Measurements from ENCODE around the gene PPP2CA.
A peak's percentile ranks its signal among the peaks of the same experiment; 100 is the strongest.
"Not testable (repeated sequence)": the region's sequence is repeated elsewhere in the genome, so short reads cannot be mapped to it uniquely, and the experiment has no call there.

Gene PPP2CA

DNA sequence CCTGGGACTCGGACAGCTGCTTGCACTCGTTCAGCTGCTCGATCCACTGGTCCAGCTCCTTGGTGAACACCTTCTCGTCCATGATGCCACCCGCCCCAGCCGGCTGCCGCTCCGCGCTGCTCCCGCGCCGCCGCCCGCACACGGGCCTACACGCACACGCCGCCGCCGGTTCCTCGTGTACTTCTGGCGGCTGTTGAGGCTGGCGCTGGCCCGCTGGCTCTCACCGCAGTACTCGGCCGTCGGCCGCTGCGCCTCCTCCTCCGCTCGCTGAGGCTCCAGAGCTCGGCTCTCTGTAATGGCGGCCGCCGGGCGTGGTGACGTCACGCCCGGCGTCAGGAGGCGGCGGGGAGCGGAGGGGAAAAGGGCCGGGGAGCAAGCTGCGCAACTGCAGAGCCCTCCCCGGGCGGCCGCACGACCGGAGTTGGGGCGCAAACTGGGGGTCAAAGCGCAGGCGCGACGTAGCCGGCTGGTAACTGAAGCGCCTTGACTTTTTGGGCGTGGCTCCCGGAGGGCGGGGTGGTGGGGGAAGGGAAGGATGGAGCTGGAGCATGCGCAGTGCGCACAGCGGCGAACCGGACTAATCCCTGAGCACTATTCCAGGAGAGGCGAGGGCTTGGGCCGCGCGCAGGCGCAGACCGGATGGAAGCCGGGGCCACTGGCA is at the start of gene PPP2CA:
Gene PPP2CA, minus strand, starts transcription at position 294 of the 661 bp plus-strand sequence. Its CDS starts 212 bp downstream, at position 82.
- peak; percentile 99 for DNase-seq

DNA sequence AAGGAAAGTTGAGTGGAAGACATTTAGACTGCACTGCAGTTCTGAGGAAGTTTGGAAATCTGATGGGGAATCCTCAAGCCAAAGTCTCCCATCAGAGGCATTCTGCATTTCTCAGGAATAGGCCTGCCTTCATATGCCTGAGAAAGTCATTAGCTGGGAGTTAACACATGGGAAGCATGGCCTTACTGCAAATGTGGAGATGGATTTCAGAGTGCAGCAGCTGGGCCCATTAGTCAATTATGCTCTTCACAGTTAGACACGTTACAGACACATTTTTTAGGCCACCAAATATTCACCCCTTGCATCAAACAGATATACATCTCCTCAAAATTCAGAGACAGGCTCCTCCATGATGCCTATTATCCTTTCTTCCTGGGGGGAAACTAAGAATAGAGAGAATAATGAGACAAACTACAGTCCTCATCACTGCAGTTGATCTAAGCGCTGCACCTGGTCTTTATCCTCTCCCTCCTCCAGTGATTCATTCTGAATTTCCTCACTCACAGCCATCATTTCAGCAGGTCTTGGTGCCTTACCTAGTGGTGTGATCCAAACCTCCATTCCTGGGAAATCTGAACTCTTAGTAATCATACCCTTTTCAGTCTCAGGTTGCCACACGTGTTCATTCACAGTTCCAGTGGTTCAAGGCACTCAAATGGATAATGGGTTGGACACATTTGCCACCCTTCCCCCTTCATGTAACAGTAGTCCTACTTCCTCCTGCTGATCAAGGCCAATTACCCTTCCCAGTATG is 47.9 kb upstream of the PPP2CA start:
- no peak for DNase-seq

DNA sequence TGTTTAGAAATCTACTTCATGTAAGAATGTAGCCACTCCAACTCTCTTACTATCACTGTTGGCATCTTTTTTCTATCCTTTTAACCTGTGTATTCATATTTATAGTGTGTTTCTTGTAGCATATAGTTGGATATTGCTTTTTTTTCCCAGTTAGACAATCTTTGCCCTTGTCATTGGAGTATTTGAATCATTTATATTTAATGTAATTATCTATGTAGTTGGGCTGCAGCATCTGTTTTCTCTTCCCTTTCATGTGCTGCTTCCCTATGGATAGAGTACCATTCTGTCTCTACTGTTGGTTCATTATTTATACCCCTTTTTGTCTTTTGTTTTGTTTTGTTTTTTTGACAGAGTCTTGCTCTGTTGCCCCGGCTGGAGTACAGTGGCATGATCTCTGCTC is 45.2 kb upstream of the PPP2CA start:
- no peak for DNase-seq

DNA sequence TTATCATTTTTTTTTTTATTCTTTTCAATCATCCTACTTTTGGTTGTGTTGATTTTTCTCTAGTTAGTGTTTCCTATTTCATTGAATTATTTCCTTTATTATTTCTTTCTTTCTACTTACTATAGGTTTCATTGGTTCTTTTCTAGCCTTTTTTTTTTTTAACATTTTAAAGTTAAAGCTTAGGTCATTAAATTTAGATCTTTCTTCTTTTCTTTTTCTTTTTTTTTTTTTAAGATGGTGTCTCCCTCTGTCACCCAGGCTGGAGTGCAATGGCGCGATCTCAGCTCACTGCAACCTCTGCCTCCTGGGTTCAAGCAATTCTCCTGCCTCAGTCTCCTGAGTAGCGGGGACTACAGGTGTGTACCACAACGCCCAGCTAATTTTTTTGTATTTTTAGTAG is 43.0 kb upstream of the PPP2CA start:
- no peak for DNase-seq

DNA sequence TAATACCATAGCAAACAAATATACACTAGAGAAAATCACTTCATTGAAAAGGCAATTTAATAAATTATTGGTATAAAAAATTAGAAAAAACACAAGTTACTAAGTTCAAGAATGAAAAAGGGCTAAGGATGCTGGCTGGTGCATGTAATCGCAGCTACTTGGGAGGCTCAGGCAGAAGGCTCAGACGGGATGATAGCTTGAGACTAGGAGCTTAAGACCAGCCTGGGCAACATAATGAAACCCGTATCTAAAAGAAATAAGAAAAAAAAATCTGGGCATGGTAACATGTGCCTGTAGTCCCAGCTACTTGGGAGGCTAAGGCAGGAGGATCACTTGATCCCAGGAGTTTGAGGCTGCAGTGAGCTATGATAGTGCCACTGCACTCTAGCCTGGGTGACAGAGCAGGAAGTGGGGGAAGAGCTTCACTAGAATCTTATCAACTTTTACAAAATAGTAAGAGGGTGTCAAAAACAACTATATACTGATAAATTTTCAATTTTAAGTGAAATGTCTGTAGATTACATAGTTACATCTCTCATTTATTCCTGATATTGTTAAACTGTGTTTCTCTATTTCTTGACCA is 42.2 kb upstream of the PPP2CA start:
- DNase-seq: no peak

DNA sequence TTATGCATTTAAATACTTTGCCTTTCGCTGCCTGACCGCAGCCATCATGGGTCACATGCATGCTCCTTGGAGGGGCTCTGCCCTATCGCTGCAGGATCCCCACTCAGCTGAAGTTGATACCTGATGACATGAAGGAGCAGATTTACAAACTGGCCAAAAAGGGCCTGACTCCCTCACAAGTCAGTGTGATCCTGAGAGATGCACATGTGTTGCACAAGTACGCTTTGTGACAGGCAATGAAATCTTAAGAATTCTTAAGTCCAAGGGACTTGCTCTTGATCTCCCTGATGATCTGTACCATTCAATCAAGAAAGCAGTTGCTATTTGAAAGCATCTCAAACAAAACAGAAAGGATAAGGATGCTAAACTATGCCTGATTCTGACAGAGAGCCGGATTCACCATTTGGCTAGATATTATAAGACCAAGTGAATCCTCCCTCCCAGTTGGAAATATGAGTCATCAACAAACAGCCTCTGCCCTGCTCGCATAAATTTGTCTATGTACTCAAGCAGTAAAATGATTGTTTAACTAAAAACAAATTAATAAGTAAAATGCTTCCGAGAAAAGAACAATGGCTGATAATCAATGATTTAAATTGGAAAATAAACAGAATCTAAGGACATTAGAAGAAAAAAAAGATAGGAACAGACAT is 41.6 kb upstream of the PPP2CA start:
- no peak for DNase-seq

DNA sequence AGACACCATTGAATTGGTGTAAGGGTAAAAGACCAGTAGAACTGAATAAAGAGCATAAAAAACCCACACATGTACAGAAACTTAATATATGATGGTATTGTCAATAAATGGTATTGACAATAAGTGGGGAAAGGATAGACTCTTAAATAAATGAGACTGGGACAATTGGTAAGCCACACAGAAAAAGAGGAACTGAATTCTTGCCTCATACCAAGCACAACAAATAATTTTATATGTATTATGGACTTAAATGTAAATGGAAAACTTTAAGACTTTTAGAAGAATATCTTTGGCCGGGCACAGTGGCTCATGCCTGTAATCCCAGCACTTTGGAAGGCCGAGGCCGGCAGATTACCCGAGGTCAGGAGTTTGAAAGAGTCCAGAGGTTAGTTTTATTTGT is 37.9 kb upstream of the PPP2CA start:
- no peak for DNase-seq

DNA sequence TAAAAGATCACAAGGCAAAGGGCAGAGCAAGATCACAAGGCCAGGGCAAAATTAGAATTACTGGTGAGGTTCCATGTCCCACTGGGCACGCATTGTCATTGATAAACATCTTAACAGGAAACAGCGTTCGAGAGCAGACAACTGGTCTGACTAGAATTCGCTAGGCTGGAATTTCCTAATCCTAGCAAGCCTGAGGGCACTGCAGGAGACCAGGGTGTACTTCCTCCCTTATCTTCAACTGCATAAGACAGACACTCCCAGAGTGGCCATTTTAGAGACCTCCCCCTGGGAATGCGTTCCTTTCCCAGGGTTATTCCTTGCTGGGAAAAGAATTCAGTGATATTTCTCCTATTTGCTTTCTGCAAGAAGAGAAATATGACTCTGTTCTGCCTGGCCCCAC is 36.8 kb upstream of the PPP2CA start:
- DNase-seq: not testable (repeated sequence)

DNA sequence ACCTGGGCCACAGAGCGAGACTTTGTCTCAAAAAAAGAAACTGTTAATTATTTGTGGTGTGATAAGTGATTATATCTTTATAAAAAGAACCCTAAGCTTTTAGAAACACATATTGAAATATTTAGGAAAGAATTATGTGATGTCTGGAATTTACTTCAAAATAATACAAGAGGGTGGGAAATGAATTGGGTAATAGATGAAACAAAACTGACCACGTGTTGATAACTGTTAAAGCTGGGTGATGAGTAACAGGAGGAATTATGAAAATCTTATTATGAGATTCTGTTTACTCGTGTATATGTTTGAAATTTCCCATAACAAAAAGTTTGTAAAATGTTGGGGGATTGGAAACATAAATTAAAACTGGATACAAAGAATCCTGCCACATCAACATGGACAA is 33.0 kb upstream of the PPP2CA start:
- no peak for DNase-seq

DNA sequence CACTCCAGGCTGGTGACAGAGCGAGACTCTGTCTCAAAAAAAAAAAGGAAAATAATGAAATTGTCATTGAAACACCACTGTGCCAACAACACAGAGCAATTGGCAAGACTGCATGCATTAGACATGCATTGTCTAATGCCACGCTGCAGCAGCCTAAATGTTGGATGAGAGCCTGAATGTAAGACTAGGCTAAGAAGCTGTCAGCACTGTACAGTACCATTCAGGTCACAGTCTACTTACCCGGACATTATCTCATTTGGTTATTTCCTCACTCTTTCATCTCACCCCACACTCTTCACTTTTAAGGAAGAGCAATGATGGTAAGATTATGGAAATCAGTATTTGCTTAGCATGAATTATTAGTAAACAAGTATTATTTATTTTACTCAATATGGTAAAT is 31.3 kb upstream of the PPP2CA start:
- DNase-seq: no peak

DNA sequence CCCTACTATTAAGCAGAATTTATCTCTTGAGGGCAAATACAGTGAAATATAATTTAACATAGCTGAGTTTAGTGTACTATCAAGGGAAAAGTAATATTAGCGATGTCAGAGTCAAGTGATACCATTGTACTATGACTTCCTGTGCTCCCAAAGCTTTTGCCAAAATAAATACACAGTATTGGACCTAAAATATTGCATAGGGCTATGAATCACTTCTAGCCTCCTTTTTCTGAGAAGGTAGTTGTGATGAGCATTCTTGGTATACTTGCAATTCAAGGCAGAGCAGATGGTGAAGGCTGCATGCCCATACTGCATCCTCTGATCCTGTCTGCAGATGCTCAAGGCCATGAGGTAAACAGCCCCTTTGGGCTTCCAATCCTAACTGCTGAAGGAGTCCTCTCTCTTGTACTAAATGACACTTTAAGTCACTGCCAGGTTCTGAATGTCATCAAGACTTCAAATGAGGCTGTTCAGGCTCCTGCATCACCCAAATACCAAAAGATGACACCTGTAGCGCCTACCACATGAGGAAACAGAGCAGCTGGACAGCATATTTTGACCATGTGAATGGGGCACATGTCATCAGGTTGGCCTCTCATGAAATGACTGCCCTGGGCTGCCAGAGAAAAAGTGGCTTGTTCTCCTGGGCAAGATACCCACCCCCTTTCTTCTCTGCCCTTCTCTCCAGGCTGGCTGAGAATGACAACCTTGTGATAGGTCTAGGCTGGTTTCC is 29.7 kb upstream of the PPP2CA start:
- DNase-seq: no peak

DNA sequence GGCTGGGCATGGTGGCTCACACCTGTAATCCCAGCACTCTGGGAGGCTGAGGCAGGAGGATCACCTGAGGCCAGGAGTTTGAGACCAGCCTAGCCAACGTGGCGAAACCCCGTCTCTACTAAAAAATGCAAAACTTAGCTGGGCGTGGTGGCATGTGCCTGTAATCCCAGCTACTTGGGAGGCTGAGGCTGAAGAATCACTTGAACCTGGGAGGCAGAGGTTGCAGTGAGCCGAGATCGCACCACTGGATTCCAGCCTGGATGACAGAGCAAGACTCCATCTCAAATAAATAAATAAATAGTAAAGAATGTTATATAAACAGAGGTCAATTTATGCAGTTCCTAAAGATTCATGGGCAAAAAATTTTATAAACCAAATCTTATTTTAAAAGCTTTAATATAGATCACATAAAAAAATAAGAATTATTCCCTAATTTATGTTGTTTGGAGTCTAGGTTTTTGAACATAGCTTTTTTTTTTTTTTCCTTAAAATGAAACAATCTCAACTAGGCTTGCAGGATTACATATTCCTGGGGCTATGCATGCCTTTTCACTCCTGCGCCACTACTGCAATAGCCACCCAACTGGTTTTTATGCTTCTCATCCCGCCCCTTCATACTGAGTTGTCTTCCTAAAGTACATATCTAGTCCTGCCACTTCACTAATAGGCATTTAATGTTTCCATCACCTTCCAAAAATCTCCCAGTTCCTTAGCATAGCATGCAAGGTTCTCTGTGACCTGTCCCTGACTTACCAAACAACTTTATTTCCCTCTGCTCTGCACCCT is 27.7 kb upstream of the PPP2CA start:
- DNase-seq: not testable (repeated sequence)

DNA sequence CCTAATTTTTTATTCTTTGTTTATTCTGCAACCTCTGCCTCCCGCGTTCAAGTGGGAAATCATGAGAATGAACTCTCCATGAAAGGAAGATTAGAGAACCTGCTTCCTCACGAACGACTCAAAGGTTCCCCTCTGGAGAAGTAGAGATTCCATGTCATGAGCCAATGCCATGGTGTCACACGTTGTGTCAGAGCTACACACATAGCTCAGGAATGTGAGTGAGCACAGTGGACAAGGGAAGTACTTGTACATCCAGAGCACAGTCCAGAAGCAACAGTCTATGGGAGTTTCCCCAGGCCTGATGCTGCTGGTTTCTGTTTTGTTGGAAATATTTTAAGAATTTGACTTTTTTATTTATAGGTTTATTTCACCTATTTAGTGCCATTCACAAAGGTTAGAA is 26.8 kb upstream of the PPP2CA start:
- no peak for DNase-seq

DNA sequence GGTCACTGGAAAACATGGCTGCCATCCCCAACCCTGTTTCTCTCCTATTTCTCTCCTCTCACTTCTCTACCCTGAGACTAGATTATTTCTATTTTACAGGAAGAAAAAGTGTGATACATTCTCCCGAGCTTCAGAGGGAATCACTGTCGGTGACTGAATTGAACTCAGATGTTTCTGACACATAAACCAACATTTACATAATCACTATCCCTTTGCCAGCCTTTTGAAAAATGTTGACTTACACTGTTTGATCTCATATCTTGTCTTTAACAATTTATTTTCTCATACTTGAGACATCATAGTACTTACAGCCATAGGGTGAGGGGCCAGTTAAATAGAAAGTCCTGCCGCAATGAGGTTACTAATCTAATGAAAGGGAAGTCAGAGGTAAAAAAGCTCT is 25.1 kb upstream of the PPP2CA start:
- DNase-seq: no peak

DNA sequence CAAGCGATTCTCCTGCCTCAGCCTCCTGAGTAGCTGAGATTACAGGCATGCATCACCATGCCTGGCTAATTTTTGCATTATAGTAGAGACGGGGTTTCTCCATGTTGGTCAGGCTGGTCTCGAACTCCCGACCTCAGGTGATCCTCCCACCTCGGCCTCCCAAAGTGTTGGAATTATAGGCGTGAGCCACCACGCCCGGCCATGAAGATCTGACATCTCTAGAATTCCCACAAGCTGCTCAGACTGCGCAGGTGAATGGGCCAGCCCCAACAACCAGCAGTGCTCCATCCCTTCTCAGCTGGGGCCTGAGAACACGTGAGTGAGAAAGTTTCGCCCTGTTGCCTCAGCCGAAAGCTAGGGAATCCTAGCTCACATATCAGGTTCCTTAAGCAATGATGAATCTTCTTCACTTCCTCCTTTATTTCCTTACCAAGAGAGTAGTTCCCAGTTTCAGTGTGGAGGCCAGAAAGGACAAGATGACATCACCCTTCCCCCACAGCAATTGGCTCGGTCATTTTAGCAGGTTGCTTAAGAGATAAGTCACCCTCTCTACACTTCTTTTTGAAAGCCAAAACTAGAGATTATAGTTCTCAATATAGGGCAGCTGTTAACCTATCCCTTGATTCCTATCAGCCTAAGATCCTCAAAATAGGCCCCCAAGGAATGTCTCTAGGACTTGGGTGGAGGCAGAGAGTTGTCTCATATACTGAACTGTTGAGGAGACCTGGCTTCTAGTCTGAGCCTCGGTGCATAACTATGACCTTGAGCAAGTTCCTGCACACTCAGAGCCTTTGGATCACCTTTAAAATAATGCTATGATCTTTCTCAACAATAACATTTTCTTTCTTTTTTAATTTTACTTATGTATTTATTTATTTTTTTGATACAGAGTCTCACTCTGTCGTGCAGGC is 23.9 kb upstream of the PPP2CA start:
- DNase-seq: peak; percentile 16

DNA sequence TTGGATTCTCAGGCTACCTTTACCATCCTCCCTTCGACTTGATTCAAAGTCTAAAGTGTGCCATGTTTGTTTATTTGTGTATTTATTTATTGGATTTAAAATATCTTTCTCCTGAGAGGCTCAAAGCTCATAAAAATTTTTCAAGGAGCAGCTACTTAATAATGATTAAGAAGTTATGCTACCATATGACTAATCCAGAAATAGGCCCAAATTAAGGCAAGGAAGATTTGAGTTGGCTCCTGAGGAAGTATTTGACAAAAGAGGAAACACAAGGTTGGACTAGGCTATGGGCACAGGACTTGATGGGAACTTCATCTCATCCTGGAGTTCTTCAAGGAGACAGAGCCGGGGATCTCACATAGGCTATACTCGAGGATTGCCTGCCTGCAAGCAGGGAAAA is 22.4 kb upstream of the PPP2CA start:
- DNase-seq: no peak

DNA sequence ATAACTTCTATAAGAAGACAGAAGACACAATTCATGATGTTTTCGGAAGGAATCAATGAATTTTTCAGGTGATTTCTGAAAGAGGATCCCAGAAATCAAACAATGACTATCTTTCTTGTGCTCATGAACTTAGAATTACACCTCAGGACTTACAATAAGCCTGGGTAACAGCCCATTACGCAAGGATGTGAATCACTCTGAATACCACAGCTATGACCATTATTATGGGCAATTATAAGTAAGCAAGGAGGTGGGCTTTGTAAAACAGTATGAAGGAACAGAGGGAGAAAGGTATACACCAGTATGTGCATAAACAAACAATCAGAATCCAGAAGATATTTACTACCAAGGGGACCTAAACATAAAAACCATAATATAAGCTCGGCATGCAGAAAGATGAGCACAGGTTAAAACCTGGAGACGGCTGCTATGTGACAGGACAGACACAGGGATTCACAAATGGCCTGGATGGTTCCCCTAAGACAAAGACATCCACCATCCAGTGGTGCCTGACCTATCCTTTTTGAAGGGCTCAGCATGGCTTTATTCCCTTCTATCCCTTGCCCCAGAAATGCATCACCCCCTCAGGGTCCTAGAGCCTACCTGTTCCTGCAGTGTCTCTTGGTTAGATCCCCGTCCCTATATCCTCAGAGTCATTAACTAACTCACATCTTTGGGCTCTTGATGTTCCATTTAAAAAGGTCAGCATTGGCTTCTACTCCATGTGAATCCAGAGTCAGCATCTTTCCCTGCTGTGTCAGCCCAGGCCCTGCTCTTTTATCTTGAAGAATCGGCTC is 21.8 kb upstream of the PPP2CA start:
- no peak for DNase-seq

DNA sequence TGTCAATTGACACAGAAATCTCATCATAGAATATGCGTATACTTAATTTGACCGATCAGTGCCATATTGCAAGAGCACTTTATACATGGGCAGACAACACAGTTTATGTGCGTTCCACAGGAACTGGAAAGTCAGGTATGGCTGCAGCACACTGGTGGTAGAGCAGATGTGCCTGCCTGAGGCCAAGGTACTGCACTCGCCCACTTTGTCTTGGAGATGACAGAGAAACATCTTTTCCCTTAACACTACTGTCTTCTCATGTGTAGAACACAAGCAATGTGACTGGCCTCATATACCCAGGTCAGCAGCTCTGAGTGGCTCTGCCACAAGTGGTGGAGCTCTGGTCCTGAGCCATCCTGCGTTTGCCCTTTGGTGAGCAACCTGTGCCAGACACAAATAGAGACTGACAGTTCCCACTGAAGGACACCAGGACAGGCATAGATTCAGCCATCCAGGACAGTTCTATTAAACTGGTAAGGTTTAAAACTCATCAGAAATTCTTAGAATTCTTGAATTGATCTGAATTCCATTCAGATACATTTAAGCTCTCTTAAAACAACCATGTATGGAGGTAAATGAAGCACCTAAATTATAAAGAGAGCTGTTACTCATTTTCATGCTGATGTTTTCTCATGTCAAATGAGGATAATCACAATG is 21.0 kb upstream of the PPP2CA start:
- no peak for DNase-seq

DNA sequence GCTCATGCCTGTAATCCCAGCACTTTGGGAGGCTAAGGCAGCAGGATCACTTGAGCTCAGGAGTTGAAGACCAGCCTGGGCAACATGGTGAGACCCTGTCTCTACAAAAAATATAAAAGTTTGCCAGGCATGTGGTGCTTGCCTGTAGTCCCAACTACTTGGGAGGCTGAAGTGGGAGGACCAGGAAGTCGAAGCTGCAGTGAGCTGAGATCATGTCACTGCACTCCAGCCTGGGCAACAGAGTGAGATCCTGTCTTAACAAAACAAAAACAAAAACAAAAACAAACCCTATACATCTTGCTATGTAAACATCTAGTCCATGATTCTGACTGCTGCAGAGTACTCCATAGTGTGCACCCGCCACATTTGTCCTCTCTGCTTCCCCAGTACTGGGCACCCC is 19.8 kb upstream of the PPP2CA start:
- no peak for DNase-seq

Measured in midbrain (tissue), 1 donor.